Epithelial cell of proximal tubule (primary cell): ENCODE results near the gene KIF11. TPM values are rescaled to one million over a fixed set of nuclear protein-coding genes. Genes with fewer than 3 reads are reported as not detected.

Source experiments
- DNase-seq: peaks from one replicate; pipeline ENCODE4 v3.0.0-alpha.2; 2011; ENCODE audit warnings: low read depth
- H3K4me3 ChIP-seq: 2 replicates; pipeline ENCODE4 v1.5.1; 2011; ENCODE audit warnings: low read depth, mild to moderate bottlenecking, low read length
- CTCF ChIP-seq: conservative IDR thresholded peaks from 2 replicates; pipeline ENCODE4 v1.5.1; 2012; ENCODE audit warnings: low read depth, mild to moderate bottlenecking, low read length
- total RNA-seq: library from RNA; depleted of rRNA; stranded (reverse); fragments of >200 nt; gene quantifications from 2 replicates; pipeline ENCODE4 v1.2.3, GENCODE V29; 2015

Gene KIF11
- total RNA-seq, 1 donor from 2014 or later, result 36.5 TPM

DNA sequence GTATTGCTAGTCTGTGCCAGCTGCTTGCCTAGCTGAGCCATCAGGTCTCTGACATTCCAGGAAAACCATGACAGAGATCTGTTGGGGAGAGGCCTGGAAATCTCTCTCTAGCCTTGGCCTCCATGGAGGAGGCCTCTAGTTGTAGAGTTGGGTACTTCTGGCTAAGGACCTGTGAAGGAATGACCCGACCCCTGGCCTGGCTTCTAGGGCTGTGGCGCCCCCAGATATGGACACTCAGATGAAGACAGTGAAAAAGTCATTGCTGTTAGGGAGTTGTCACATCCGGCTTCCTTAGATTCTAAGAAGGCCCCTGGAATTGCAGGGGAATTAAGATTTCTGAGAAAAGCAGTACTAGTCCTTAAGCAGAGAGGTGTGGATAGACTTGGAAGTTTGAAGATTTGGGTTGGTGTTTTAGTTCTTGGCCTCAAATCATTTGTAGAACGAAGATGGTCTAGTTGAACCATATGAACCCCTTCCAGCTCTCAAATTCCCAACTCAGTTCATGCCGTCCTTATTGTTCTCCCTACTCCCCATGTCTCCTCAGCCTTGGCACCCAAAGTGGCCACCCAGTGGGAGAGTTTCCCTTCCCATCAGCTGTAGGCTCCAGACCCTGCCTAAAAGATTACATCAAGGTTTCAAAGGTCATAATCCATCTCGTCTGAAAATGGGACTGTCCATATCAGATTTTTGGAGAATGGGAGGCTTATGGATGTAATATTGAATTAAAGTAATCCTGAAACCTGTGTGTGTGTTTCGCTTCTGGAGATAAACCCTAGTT, 103.9 kb downstream of the KIF11 start:
- no peak for DNase-seq
- H3K4me3 ChIP-seq, result peak overlapping the region; percentile 54
- TF ChIP-seq CTCF, result no peak

DNA sequence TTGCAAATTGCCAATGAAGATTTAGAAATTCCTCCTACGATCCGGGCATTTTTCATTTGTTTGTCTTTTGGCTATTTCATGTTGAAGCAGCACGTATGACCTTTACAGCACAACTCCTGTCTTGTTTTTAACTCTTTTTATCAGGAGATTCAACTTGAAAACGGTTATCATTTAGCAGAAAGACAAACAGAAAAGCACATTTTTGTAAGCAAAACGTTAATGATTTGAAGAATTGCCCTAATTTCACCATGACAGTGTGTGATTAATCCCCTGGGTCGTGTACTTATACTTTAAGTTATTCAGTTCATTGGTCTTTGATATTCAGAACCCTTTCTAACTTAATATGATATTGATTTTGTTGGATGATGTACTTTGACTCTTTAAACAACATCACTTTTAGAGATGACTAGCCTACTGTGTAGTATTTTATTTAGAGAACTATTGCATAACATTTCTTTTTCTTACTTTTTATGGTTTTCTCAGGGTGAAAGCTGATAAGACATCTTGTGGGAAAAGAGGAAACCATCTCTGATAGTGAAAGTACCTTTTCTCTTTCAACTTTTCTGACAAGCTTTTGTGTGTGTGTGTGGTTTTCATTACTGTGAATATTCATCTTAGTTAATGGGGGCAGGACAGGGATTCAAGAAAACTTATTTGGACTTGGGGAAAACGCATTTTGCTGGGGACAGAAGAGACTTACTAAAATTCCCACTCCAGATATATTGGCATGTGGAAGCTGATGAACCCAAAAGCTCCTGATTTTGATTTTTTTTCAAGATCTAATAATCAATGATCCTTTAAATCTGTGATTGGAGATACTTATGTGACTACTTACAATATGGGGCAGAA, 105.0 kb downstream of the KIF11 start:
- TF ChIP-seq CTCF, result no peak
- H3K4me3 ChIP-seq, result no peak overlapping the region
- DNase-seq, result no peak

GRCh38 chr10:92699193-92699517, 106.2 kb downstream of the KIF11 start:
- no peak for DNase-seq
- H3K4me3 ChIP-seq, result peak overlapping the region; percentile 59
- TF ChIP-seq CTCF, result no peak

DNA sequence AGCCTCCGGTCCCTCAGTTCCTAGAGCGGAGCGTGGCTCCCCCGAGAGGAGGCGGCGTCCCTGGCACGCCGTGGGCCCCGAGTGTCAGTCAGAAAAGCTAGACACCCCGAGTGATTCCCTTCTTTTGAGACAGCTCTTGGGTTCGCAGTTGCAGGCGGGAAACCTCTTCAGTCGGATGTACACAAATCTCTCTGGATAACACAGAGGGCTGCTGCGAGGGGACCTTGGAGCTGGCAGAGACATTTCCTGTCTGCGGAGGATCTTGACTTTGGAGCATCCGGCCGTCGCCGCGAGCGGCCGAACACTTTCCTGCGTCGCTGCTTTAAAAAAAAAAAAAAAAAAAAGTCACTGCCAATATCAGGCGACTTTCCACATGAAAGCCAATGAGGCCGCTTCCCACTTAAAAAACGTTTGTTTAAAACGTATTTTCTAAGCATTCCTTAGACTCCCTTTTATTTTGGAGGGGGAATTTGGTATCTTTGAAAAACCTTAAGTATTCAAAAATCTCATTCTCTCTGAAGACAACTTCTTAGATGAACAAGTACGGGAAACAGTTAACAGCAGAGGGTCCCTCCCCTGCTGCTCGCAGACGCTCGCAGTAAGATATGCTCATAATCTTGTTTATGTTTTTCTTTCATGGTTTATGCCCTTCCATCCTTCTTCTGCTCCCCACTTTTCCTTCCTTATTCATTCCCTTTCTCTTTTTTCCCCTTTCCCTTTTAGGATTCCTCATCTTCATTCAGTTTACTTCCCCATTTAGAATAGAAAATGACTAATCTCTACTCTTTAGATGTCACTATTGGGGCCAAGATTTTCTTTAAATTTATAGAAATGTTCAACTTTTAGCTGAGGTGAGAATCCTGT, 106.8 kb downstream of the KIF11 start:
- no peak for DNase-seq
- peak overlapping the region; percentile 59 for H3K4me3 ChIP-seq
- TF ChIP-seq CTCF, result no peak

GRCh38 chr10:92702301-92702916, 109.5 kb downstream of the KIF11 start:
- DNase-seq, result no peak
- no peak overlapping the region for H3K4me3 ChIP-seq
- no peak for TF ChIP-seq CTCF

Other genes starting within 250 kb of the KIF11 start
- gene IDE, start 19.0 kb upstream of the KIF11 start, total RNA-seq, result 19.6 and 24.8 TPM in 2 replicates
- gene HHEX, start 96.8 kb downstream of the KIF11 start, total RNA-seq, result 2.2 and 4.5 TPM in 2 replicates